ENCODE results near the gene EXPH5.

The EXPH5 gene

DNA sequence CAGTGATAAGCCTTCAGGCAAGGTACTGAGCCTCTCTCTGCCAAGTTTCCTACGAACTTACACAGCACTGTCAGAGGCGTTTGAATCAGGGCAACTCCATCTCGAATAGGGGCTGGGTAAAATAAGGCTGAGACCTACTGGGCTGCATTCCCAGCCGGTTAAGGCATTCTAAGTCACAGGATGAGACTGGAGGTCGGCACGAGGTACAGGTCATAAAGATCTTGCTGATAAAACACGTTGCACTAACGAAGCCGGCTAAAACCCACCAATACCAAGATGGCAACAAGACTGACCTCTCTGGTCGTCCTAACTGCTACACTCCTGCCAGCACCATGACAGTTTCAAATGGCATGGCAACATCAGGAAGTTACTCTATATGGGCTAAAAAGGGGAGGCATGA is 75.0 kb downstream of the EXPH5 start:
- DNase-seq (no peak), ATAC-seq (ENCODE audit: insufficient read depth, low read depth) (no peak)
- TF ChIP-seq, protein P1, sequence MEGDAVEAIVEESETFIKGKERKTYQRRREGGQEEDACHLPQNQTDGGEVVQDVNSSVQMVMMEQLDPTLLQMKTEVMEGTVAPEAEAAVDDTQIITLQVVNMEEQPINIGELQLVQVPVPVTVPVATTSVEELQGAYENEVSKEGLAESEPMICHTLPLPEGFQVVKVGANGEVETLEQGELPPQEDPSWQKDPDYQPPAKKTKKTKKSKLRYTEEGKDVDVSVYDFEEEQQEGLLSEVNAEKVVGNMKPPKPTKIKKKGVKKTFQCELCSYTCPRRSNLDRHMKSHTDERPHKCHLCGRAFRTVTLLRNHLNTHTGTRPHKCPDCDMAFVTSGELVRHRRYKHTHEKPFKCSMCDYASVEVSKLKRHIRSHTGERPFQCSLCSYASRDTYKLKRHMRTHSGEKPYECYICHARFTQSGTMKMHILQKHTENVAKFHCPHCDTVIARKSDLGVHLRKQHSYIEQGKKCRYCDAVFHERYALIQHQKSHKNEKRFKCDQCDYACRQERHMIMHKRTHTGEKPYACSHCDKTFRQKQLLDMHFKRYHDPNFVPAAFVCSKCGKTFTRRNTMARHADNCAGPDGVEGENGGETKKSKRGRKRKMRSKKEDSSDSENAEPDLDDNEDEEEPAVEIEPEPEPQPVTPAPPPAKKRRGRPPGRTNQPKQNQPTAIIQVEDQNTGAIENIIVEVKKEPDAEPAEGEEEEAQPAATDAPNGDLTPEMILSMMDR (IDR thresholded peaks at IDR 0.05; ENCODE audit: borderline replicate concordance, extremely low read depth, low read length, poor library complexity, severe bottlenecking) = no peak
- TF ChIP-seq EZH2 (IDR thresholded peaks at IDR 0.05; ENCODE audit: borderline replicate concordance, low read depth, low read length, severe bottlenecking) = no peak
- Histone ChIP-seq H2AFZ (ENCODE audit: low read depth, low read length) (no peak overlapping the region), H3K4me3 (ENCODE audit: low read depth in 1 of 2, low read length in 2 of 2) (no peak overlapping the region), H3K27ac (ENCODE audit: low read length) (no peak overlapping the region), H4K20me1 (ENCODE audit: insufficient read depth, low read length) (no peaks in the 10 kb centered on the region), H3K36me3 (ENCODE audit: insufficient read depth, low read length) (no peaks in the 10 kb centered on the region), H3K9ac (ENCODE audit: low read depth, low read length) (no peak overlapping the region), H3K27me3 (ENCODE audit: insufficient read depth, low read length, poor library complexity) (no peaks in the 10 kb centered on the region), H3K79me2 (ENCODE audit: insufficient read depth, low read length) (no peaks in the 10 kb centered on the region), H3K4me2 (ENCODE audit: insufficient read depth, low read length) (no peak overlapping the region), H3K4me1 (ENCODE audit: insufficient read depth, low read length) (no peaks in the 10 kb centered on the region), H3K9me3 (ENCODE audit: insufficient read depth, low read length, severe bottlenecking) (no peaks in the 10 kb centered on the region)

DNA sequence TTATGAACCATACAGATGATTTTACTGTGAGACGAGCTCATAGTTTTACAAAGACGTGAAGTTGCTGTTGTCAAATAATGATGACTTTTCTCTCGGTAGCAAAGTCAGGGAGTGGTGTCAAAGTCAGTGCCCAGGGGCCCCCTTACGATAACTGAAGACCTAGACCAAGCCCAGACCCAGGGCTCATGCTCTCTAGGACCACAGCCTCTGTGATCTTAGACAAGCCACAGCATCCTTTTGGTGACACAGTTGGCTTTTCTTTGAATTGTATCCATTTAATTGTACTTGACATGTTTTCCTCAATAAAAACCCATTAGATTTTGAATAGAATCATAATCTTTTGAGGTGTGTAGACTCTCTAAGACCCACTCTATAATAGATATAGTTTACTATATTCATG is 77.4 kb downstream of the EXPH5 start:
- Histone ChIP-seq H3K4me3 (ENCODE audit: low read depth in 1 of 2, low read length in 2 of 2) (no peak overlapping the region), H3K9ac (ENCODE audit: low read depth, low read length) (no peak overlapping the region), H2AFZ (ENCODE audit: low read depth, low read length) (no peak overlapping the region), H3K79me2 (ENCODE audit: insufficient read depth, low read length) (no peaks in the 10 kb centered on the region), H4K20me1 (ENCODE audit: insufficient read depth, low read length) (no peaks in the 10 kb centered on the region), H3K4me1 (ENCODE audit: insufficient read depth, low read length) (no peaks in the 10 kb centered on the region), H3K27ac (ENCODE audit: low read length) (no peak overlapping the region), H3K9me3 (ENCODE audit: insufficient read depth, low read length, severe bottlenecking) (no peaks in the 10 kb centered on the region), H3K36me3 (ENCODE audit: insufficient read depth, low read length) (no peaks in the 10 kb centered on the region), H3K4me2 (ENCODE audit: insufficient read depth, low read length) (no peak overlapping the region), H3K27me3 (ENCODE audit: insufficient read depth, low read length, poor library complexity) (no peaks in the 10 kb centered on the region)
- DNase-seq (no peak), ATAC-seq (ENCODE audit: insufficient read depth, low read depth) (no peak)
- TF ChIP-seq, protein P1 (IDR thresholded peaks at IDR 0.05; ENCODE audit: borderline replicate concordance, extremely low read depth, low read length, poor library complexity, severe bottlenecking) = no peak
- TF ChIP-seq EZH2 (IDR thresholded peaks at IDR 0.05; ENCODE audit: borderline replicate concordance, low read depth, low read length, severe bottlenecking) = no peak

DNA sequence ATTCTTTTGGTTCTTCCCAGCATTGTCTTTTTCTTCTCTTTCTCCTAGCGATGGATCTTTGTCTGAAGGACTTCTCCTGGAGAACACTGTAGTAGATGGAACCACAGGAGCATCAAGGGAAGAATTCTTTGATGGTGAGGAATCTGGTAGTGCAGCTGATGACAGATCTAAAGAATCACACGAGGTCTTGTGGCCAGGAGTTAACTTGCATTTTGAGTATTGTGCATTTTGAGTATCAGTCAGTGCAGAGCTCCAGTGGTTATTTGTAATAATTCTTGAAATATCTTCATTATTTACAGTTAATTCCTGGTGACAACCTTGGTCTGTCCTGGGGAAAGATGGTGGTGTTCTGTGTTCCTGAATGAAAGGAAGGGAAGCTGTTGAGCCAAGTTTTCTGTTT is 80.9 kb downstream of the EXPH5 start:
- no peak overlapping the region for H3K27ac ChIP-seq (ENCODE audit: low read length)
- H3K36me3 ChIP-seq (ENCODE audit: insufficient read depth, low read length) = no peaks in the 10 kb centered on the region
- no peaks in the 10 kb centered on the region for H3K27me3 ChIP-seq (ENCODE audit: insufficient read depth, low read length, poor library complexity)
- H4K20me1 ChIP-seq (ENCODE audit: insufficient read depth, low read length) = no peaks in the 10 kb centered on the region
- no peak overlapping the region for H3K4me3 ChIP-seq (ENCODE audit: low read depth in 1 of 2, low read length in 2 of 2)
- H3K4me1 ChIP-seq (ENCODE audit: insufficient read depth, low read length) = no peaks in the 10 kb centered on the region
- TF ChIP-seq EZH2 (IDR thresholded peaks at IDR 0.05; ENCODE audit: borderline replicate concordance, low read depth, low read length, severe bottlenecking) = no peak
- TF ChIP-seq, protein P1 (IDR thresholded peaks at IDR 0.05; ENCODE audit: borderline replicate concordance, extremely low read depth, low read length, poor library complexity, severe bottlenecking) = no peak
- H2AFZ ChIP-seq (ENCODE audit: low read depth, low read length) = no peak overlapping the region
- no peaks in the 10 kb centered on the region for H3K79me2 ChIP-seq (ENCODE audit: insufficient read depth, low read length)
- H3K9ac ChIP-seq (ENCODE audit: low read depth, low read length) = no peak overlapping the region
- H3K9me3 ChIP-seq (ENCODE audit: insufficient read depth, low read length, severe bottlenecking) = no peaks in the 10 kb centered on the region
- no peak for ATAC-seq (ENCODE audit: insufficient read depth, low read depth)
- H3K4me2 ChIP-seq (ENCODE audit: insufficient read depth, low read length) = no peak overlapping the region
- DNase-seq = no peak
